SK-N-SH (cell line): ENCODE results near the gene CLIC1.

Source experiments
- CTCF ChIP-seq: fragments of 200-600 bp; sonication (generic); IDR thresholded peaks from 2 replicates; pipeline ENCODE4 v1.6.1; 2017; ENCODE audit warnings: antibody characterized with exemption, mild to moderate bottlenecking, moderate library complexity
- EZH2phosphoT487 ChIP-seq: fragments of 200-600 bp; sonication (generic); IDR thresholded peaks from 2 replicates; pipeline ENCODE4 v1.6.1; 2017; ENCODE audit warnings: low read depth, mixed run types, mild to moderate bottlenecking, antibody characterized with exemption, moderate library complexity, borderline replicate concordance
- MXI1 ChIP-seq: IDR thresholded peaks from 2 replicates; pipeline ENCODE4 v1.6.1; 2012; ENCODE audit warnings: mild to moderate bottlenecking, low read depth, low read length, improper control_type of control experiment
- SIN3A ChIP-seq: IDR thresholded peaks from 2 replicates; pipeline ENCODE4 v1.6.1; 2012; ENCODE audit warnings: low read depth, mild to moderate bottlenecking, low read length, moderate library complexity, borderline replicate concordance
- TAF1 ChIP-seq: IDR thresholded peaks from 2 replicates; pipeline ENCODE4 v1.6.1; 2012; ENCODE audit warnings: low read depth, mild to moderate bottlenecking, low read length, moderate library complexity, borderline replicate concordance
- TCF12 ChIP-seq: IDR thresholded peaks from 2 replicates; pipeline ENCODE4 v1.4.0; 2012
- TEAD4 ChIP-seq: IDR thresholded peaks from 2 replicates; pipeline ENCODE4 v1.4.0; 2012; ENCODE audit warnings: mild to moderate bottlenecking, borderline replicate concordance; ENCODE audit not compliant: insufficient read depth
- ZBTB33 ChIP-seq: IDR thresholded peaks from 2 replicates; pipeline ENCODE4 v1.4.0; 2012; ENCODE audit warnings: low read depth, borderline replicate concordance

- TF ChIP-seq CTCF = peak; percentile 66
- no peak for TF ChIP-seq TAF1
- TF ChIP-seq MXI1 = no peak
- no peak for TF ChIP-seq TEAD4
- TF ChIP-seq TCF12 = no peak
- no peak for TF ChIP-seq EZH2phosphoT487
- no peak for TF ChIP-seq ZBTB33
- no peak for TF ChIP-seq SIN3A
Observed at GRCh38 chr6:31769684-31770371, 33.5 kb upstream of the CLIC1 start.
